CD4-positive, alpha-beta memory T cell (primary cell): Measurements from ENCODE around the gene RNF217. TPM values are rescaled to one million over a fixed set of nuclear protein-coding genes. Genes with fewer than 3 reads are reported as not detected.

ENCODE experiments used
- CTCF ChIA-PET: fragments of 350-600 bp; sonication (Branson Sonifier 250); formaldehyde crosslinking; loops from one replicate; lab custom pipeline; 2021; ENCODE audit warnings: inconsistent platforms; ENCODE audit not compliant: partially characterized antibody; lab: Charles Lee
- POLR2A ChIA-PET: fragments of 350-600 bp; sonication (Branson Sonifier 250); formaldehyde crosslinking; loops from one replicate; lab custom pipeline; 2021; ENCODE audit not compliant: partially characterized antibody; lab: Charles Lee
- DNase-seq, 5 donors: peaks; one replicate each; pipeline versions ENCODE4 v3.0.0 to v3.0.0-alpha.2; 2020 to 2022; ENCODE audit warnings: mixed read lengths in 1 of 5
- H3K27ac ChIP-seq: one replicate; pipeline ENCODE4 v1.7.0; 2013; ENCODE audit warnings: low read depth, low read length
- H3K27me3 ChIP-seq: 2 replicates; pipeline ENCODE4 v1.7.0; 2013; ENCODE audit warnings: mild to moderate bottlenecking, low read length, moderate library complexity; ENCODE audit not compliant: insufficient read depth
- H3K36me3 ChIP-seq: 2 replicates; pipeline ENCODE4 v1.7.0; 2013; ENCODE audit warnings: mild to moderate bottlenecking, low read length, moderate library complexity; ENCODE audit not compliant: insufficient read depth
- H3K4me1 ChIP-seq: 2 replicates; pipeline ENCODE4 v1.7.0; 2013; ENCODE audit warnings: mild to moderate bottlenecking, low read length, moderate library complexity; ENCODE audit not compliant: insufficient read depth
- H3K4me3 ChIP-seq, 2 donors: one replicate each; pipeline ENCODE4 v1.7.0; 2013; ENCODE audit warnings: low read length in 2 of 2, mild to moderate bottlenecking in 1 of 2
- H3K9me3 ChIP-seq, 2 donors: one replicate each; pipeline ENCODE4 v1.7.0; 2013; ENCODE audit warnings: low read length in 2 of 2, control low read depth in 1 of 2; ENCODE audit not compliant: control insufficient read depth in 1 of 2
- H3K27ac Mint-ChIP-seq, 7 donors: one replicate each; pipeline ENCODE4 v1.8.0; 2020 to 2021; ENCODE audit warnings: mixed read lengths in 7 of 7, mild to moderate bottlenecking in 6 of 7, inconsistent platforms in 3 of 7, moderate library complexity in 3 of 7
- H3K27me3 Mint-ChIP-seq, 2 donors: one replicate each; pipeline ENCODE4 v1.8.0; 2020 to 2021; ENCODE audit warnings: mixed read lengths in 2 of 2
- H3K36me3 Mint-ChIP-seq, 2 donors: one replicate each; pipeline ENCODE4 v1.8.0; 2020 to 2021; ENCODE audit warnings: mixed read lengths in 2 of 2, inconsistent platforms in 1 of 2, mild to moderate bottlenecking in 1 of 2
- H3K4me1 Mint-ChIP-seq, 4 donors: one replicate each; pipeline ENCODE4 v1.8.0; 2020 to 2021; ENCODE audit warnings: mixed read lengths in 4 of 4, mild to moderate bottlenecking in 1 of 4
- H3K4me3 Mint-ChIP-seq, 8 donors: one replicate each; pipeline ENCODE4 v1.8.0; 2020 to 2021; ENCODE audit warnings: mixed read lengths in 8 of 8, mild to moderate bottlenecking in 7 of 8, moderate library complexity in 6 of 8, inconsistent platforms in 3 of 8
- H3K9me3 Mint-ChIP-seq, 8 donors: one replicate each; pipeline ENCODE4 v1.8.0; 2020 to 2021; ENCODE audit warnings: mixed read lengths in 8 of 8, mild to moderate bottlenecking in 5 of 8, inconsistent platforms in 3 of 8, moderate library complexity in 1 of 8
- intact Hi-C: fragments of 100-400 bp; cut with micrococcal nuclease; formaldehyde crosslinking; loops from one replicate; pipeline ENCODE4 v1.15.1; 2023
- polyA plus RNA-seq, 2 donors: library from polyadenylated mRNA; unstranded; fragments of 300-500 nt; fragmentation: Illumina TruSeq; gene quantifications; one replicate each; pipeline ENCODE4 v1.2.3, GENCODE V29; 2021
- total RNA-seq, 2 experiments: library from RNA; stranded (reverse); gene quantifications; one replicate each; pipeline ENCODE4 v1.2.3, GENCODE V29; 2021

The RNF217 gene
- total and polyA plus RNA-seq, 4 experiments from 2014 or later: 0.03 to 0.86 (median 0.12) TPM

DNA sequence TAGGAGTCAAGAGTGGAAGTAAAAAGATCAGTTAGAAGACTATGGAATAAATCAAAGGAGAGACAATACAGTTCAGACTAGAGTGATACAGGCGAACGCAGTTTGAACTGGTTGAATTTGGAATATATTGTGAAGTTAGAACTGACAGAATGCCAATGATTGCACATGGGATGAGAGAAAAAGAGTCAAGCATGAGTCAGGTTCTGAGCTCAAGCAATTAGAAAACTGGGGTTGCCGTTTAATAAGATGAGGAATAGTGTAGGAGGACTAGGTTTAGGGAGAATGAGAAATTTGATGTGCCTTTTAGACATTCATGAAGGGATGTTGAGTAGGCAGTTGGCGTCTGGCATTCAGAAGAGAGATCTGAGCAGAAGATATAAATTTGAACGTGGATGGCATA, 8.0 kb downstream of the RNF217 start:
- H3K9me3 ChIP-seq: no peaks in the 10 kb centered on the region
- no peaks in the 10 kb centered on the region for H3K36me3 ChIP-seq
- no peaks in the 10 kb centered on the region for H3K27me3 ChIP-seq
- intact Hi-C loops: no loop called here
- POLR2A ChIA-PET: no interaction called here
- H3K27ac ChIP-seq: no peak overlapping the region
- H3K36me3 Mint-ChIP-seq: no peaks in the 10 kb centered on the region
- DNase-seq: no peak
- H3K4me3 ChIP-seq: no peak overlapping the region
- peaks cover 0 to 3% (median under 1%) of the 10 kb centered on the region in 4 donors for H3K4me1 Mint-ChIP-seq
- no peak overlapping the region for H3K4me3 Mint-ChIP-seq
- H3K9me3 Mint-ChIP-seq: peaks cover 0 to 2% (median 0%) of the 10 kb centered on the region in 8 donors
- H3K4me1 ChIP-seq: no peaks in the 10 kb centered on the region
- no peak overlapping the region for H3K27ac Mint-ChIP-seq
- CTCF ChIA-PET: no interaction called here
- peaks cover under 1 to 5% of the 10 kb centered on the region in 2 donors for H3K27me3 Mint-ChIP-seq

DNA sequence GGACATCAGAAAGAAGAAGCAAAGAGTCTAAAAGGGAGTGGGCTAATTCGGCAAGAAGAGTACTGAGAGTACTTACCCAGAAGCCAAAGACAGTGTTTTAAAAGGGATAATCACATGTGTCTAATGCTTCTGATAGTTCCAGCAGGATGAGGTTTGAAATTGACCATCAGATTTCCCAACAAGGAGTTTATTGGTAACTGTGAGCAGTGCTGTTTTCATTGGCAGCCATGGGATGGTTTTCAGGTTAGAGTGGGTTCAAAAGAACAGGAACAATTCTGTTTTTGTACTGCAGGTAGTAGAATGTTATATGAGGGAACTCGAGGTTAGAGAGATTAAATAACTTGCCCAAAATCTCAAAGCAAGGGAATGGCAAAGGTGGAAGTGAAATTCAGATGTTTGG, 8.5 kb downstream of the RNF217 start:
- H3K27ac ChIP-seq: no peak overlapping the region
- Mint-ChIP-seq H3K27ac (no peak overlapping the region), H3K36me3 (no peaks in the 10 kb centered on the region), H3K4me1 (peaks cover 0 to 1% (median under 1%) of the 10 kb centered on the region in 4 donors), H3K27me3 (peaks cover 0 to 3% of the 10 kb centered on the region in 2 donors), H3K9me3 (no peaks in the 10 kb centered on the region), H3K4me3 (no peak overlapping the region)
- no peaks in the 10 kb centered on the region for H3K4me1 ChIP-seq
- intact Hi-C loops: no loop called here
- H3K4me3 ChIP-seq: no peak overlapping the region
- ChIA-PET POLR2A (no interaction called here), CTCF (no interaction called here)
- no peaks in the 10 kb centered on the region for H3K9me3 ChIP-seq
- no peak for DNase-seq
- H3K36me3 ChIP-seq: no peaks in the 10 kb centered on the region
- no peaks in the 10 kb centered on the region for H3K27me3 ChIP-seq

DNA sequence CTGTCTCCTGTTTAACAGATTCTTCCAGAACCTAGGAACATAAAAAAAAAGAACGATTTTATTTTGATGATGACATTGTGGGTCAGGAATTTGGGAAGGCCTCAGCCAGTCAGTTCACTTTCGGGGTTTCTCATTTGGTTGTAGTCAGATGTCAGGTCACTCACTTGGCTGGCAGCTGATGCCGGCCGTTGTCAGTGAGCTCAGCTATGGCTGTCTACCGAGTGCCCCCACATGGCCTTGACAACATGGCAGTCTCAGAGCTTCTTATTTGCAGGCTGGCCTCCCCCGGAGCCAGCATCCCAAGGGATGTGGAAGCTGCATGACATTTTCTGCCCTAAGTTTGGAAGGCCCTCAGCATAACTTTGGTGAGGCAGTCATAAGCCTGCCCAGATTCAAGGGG, 11.5 kb downstream of the RNF217 start:
- POLR2A ChIA-PET: no interaction called here
- Mint-ChIP-seq H3K4me3 (no peak overlapping the region), H3K9me3 (no peaks in the 10 kb centered on the region), H3K4me1 (no peaks in the 10 kb centered on the region), H3K36me3 (no peaks in the 10 kb centered on the region), H3K27ac (no peak overlapping the region), H3K27me3 (peaks cover 1 to 5% of the 10 kb centered on the region in 2 donors)
- Histone ChIP-seq H3K36me3 (no peaks in the 10 kb centered on the region), H3K4me3 (no peak overlapping the region), H3K4me1 (no peaks in the 10 kb centered on the region), H3K9me3 (no peaks in the 10 kb centered on the region), H3K27ac (no peak overlapping the region), H3K27me3 (no peaks in the 10 kb centered on the region)
- no peak for DNase-seq
- intact Hi-C loops: no loop called here
- CTCF ChIA-PET: no interaction called here

DNA sequence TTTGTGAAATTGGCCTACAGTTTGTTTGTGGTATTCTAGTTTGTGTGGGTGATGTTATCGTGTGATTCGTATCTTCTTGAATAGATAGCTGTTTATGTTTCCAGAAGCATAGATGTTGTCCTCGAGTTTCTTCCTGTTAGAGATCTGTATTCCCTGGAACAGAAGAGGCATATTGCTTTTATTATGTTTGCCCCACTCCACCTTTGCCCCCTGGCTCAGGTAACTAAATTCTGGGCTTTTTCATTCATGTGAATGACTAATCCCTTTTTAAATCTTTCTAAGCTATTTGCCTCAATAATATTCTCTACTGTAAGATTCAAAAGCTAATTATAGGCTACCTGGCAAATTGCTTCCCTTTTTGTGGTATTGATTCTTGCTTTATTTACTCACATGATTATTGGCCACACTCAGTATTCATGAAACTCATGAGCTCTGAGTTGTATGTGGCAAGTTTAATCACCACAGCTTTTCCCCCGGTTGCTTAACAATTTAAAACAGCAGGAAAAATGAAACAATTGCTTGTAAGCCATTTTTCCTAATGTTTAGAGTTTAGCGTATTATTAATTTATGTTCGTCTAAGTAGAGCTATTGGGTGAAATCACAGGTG, 12.6 kb downstream of the RNF217 start:
- Histone ChIP-seq H3K9me3 (no peaks in the 10 kb centered on the region), H3K27me3 (no peaks in the 10 kb centered on the region), H3K4me1 (no peaks in the 10 kb centered on the region), H3K4me3 (no peak overlapping the region), H3K27ac (no peak overlapping the region), H3K36me3 (no peaks in the 10 kb centered on the region)
- CTCF ChIA-PET: no interaction called here
- Mint-ChIP-seq H3K9me3 (peaks cover 0 to 6% (median 0%) of the 10 kb centered on the region in 8 donors), H3K4me3 (no peak overlapping the region), H3K27ac (no peak overlapping the region), H3K27me3 (peaks cover 1 to 14% of the 10 kb centered on the region in 2 donors), H3K4me1 (no peaks in the 10 kb centered on the region), H3K36me3 (no peaks in the 10 kb centered on the region)
- POLR2A ChIA-PET: no interaction called here
- no peak for DNase-seq
- intact Hi-C loops: no loop called here

DNA sequence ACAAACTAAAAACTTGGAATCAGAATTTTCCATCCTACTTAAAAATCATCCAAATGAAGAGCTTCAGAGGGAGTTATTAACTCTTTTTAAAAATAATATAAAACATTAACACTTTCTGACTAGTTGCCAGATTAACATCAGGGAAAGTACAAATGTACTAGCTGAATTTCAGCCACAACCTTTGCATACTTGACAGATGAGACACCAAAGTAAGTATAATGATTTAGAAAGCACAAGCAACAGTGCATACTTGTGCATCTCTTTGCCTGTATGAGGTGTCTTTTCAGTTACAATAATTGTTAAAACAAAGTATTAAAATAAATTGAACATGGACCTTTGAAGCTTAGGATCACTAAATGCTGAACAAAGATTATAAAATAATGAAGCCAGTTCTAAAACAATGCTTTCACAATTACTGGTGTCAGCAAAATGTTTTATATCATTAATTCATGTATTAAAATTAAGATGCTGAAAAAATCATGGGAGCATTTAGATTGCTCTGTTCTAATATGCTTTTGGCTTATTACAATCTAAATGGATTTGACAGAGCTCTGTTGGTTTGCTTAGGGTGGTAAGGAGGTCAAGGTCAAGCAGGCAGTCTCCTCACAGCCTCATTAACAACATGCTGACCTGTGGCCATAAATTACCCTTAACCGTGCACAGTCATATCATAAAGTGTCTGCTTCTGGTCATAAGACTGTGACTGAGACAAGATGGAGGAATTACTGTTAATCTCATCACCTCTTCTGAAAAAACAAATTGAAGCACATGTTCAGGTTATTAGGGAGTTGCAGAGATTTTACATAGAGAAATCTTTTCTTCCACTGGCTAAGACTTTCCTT, 15.1 kb downstream of the RNF217 start:
- DNase-seq: no peak
- Mint-ChIP-seq H3K27ac (no peak overlapping the region), H3K27me3 (peaks cover 6 to 20% of the 10 kb centered on the region in 2 donors), H3K4me1 (no peaks in the 10 kb centered on the region), H3K4me3 (no peak overlapping the region), H3K36me3 (no peaks in the 10 kb centered on the region), H3K9me3 (peaks cover 0 to 6% (median 0%) of the 10 kb centered on the region in 8 donors)
- H3K4me3 ChIP-seq: no peak overlapping the region
- intact Hi-C loops: no loop called here
- H3K9me3 ChIP-seq: no peaks in the 10 kb centered on the region
- no peak overlapping the region for H3K27ac ChIP-seq
- no peaks in the 10 kb centered on the region for H3K27me3 ChIP-seq
- POLR2A ChIA-PET: no interaction called here
- no peaks in the 10 kb centered on the region for H3K36me3 ChIP-seq
- CTCF ChIA-PET: no interaction called here
- H3K4me1 ChIP-seq: no peaks in the 10 kb centered on the region

DNA sequence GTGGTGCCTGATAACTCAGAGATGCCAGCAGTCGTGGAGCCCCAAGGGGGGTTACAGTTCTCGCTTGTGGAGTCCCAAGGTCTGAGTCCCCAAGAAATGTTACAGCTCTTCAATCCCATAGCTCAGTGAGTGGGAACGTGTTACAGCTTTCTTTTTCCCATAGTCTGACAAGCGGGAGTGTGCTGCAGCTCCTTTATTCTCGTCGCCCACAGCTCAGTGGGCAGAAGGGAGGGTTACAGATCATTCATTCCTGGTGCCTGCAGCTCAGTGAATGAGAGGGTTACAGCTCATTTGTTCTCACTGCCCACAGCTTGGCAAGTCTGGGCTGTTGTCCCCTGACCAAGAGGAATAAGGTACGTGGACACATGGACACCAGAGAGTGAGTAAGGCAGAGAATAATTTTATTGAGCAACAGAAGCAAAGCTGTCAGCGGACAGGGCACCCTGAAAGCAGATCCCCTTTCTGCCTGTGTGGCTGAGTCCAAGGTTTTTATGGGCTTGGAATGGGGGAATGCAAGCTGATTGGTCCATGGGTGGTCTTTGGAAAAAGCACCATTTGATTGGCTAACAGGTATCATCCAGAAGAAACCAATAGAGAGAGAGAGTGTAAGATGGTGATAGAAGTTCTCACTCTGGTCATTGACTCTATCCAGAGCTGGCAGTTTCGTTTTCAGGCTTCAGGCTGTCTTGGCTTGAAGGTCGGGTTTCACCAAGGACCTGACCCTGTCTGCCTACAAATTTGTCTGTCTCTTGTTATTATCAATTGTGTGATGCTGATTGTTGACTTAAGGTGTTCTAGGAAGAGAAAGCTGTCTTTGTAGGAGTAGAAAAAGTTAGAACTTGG, 16.4 kb downstream of the RNF217 start:
- Mint-ChIP-seq H3K27ac (no peak overlapping the region), H3K4me1 (no peaks in the 10 kb centered on the region), H3K9me3 (peaks cover 0 to 6% (median 0%) of the 10 kb centered on the region in 8 donors), H3K27me3 (peaks cover 6 to 20% of the 10 kb centered on the region in 2 donors), H3K4me3 (no peak overlapping the region), H3K36me3 (no peaks in the 10 kb centered on the region)
- no peaks in the 10 kb centered on the region for H3K36me3 ChIP-seq
- no peaks in the 10 kb centered on the region for H3K27me3 ChIP-seq
- H3K4me1 ChIP-seq: no peaks in the 10 kb centered on the region
- H3K9me3 ChIP-seq: no peaks in the 10 kb centered on the region
- no peak overlapping the region for H3K27ac ChIP-seq
- no peak for DNase-seq
- no peak overlapping the region for H3K4me3 ChIP-seq
- POLR2A ChIA-PET: no interaction called here
- intact Hi-C loops: no loop called here
- CTCF ChIA-PET: no interaction called here

DNA sequence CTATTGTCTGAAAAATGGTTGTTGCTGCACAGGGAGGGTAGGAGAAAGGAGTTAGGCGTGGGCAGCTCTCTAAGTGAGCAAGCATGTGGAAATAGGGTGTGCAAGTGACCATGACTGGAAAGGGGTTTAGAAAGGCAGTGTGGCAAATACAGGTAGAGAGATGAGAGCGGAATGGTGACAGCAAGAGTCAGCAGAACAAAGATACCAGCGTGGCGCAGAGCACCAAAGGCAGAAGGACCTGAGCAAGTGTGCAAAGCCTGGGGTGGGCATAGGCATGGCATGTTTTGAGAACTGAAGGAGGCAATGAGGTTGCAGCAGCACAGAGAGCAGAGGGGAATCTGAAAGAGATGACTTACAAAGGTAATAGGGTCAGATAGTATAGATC, 17.0 kb downstream of the RNF217 start:
- Mint-ChIP-seq H3K4me3 (no peak overlapping the region), H3K27me3 (peaks cover 6 to 20% of the 10 kb centered on the region in 2 donors), H3K27ac (no peak overlapping the region), H3K4me1 (no peaks in the 10 kb centered on the region), H3K9me3 (peaks cover 0 to 6% (median 0%) of the 10 kb centered on the region in 8 donors), H3K36me3 (no peaks in the 10 kb centered on the region)
- intact Hi-C loops: no loop called here
- Histone ChIP-seq H3K36me3 (no peaks in the 10 kb centered on the region), H3K4me3 (no peak overlapping the region), H3K4me1 (no peaks in the 10 kb centered on the region), H3K9me3 (no peaks in the 10 kb centered on the region), H3K27ac (no peak overlapping the region), H3K27me3 (no peaks in the 10 kb centered on the region)
- no peak for DNase-seq
- POLR2A ChIA-PET: no interaction called here
- CTCF ChIA-PET: no interaction called here
